Sigmoid colon (tissue), 7 donors: ENCODE data around the gene SIDT2. TPM values are rescaled to one million over a fixed set of nuclear protein-coding genes. Genes with fewer than 3 reads are reported as not detected.

ENCODE experiments used
- DNase-seq: peaks from one replicate; pipeline ENCODE4 v3.0.0-alpha.2; 2019
- H3K27ac ChIP-seq, 4 donors: fragments of 200-600 bp; sonication (generic); one replicate each; pipeline ENCODE4 v1.5.1; 2016 to 2019; ENCODE audit warnings: mild to moderate bottlenecking in 1 of 4
- H3K27me3 ChIP-seq, 3 donors: fragments of 200-600 bp; sonication (generic); one replicate each; pipeline ENCODE4 v1.5.1; 2019; ENCODE audit warnings: mild to moderate bottlenecking in 1 of 3
- H3K36me3 ChIP-seq, 4 donors: fragments of 200-600 bp; sonication (generic); one replicate each; pipeline ENCODE4 v1.5.1; 2016 to 2019
- H3K4me1 ChIP-seq, 4 donors: fragments of 200-600 bp; sonication (generic); one replicate each; pipeline ENCODE4 v1.5.1; 2017 to 2019
- H3K4me3 ChIP-seq, 4 donors: fragments of 200-600 bp; sonication (generic); one replicate each; pipeline ENCODE4 v1.5.1; 2017 to 2019; ENCODE audit warnings: mild to moderate bottlenecking in 2 of 4, moderate library complexity in 1 of 4
- H3K9me3 ChIP-seq, 4 donors: fragments of 200-600 bp in 3 of 4; sonication (generic) in 3 of 4; one replicate each; pipeline versions ENCODE4 v1.5.1 to v1.6.1; 2013 to 2019
- EP300 ChIP-seq, 4 donors: sonication (generic); formaldehyde crosslinking; IDR thresholded peaks; one replicate each; pipeline ENCODE4 v1.6.1; 2017; ENCODE audit warnings: antibody characterized with exemption in 4 of 4
- POLR2A ChIP-seq, 2 donors: fragments of 450-650 bp; IDR thresholded peaks; one replicate each; pipeline ENCODE4 v1.6.1; 2016; ENCODE audit warnings: antibody characterized with exemption in 2 of 2, mild to moderate bottlenecking in 2 of 2, moderate library complexity in 2 of 2
- POLR2AphosphoS5 ChIP-seq, 4 donors: sonication (generic); formaldehyde crosslinking; IDR thresholded peaks; one replicate each; pipeline ENCODE4 v1.6.1; 2017; ENCODE audit warnings: antibody characterized with exemption in 4 of 4
- WGBS, 2 donors: extraction: QIAGEN DNeasy Blood & Tissue Kit; methylation state at CpG; one replicate each; pipeline ENCODE4 v1.1.7; 2013; 5-methylcytosine and 5-hydroxymethylcytosine counted together
- intact Hi-C: fragments of 100-400 bp; cut with DNase I; formaldehyde crosslinking; loops from one replicate; pipeline ENCODE4 v1.15.1; 2023
- polyA plus RNA-seq, 3 donors: library from polyadenylated mRNA; stranded (reverse); fragments of 200-250 nt; gene quantifications; one replicate each; pipeline ENCODE4 v1.2.3, GENCODE V29; 2013
- total RNA-seq, 4 donors: library from RNA; depleted of rRNA; stranded (reverse); fragments of >200 nt; gene quantifications; one replicate each; pipeline ENCODE4 v1.1.0, GENCODE V29; 2016
- TF ChIP-seq, protein P1 (sequence below), 4 experiments: fragments of 450-650 bp in 3 of 4; fragments of 200-600 bp in 1 of 4; IDR thresholded peaks; one replicate each; pipeline ENCODE4 v1.5.1; 2016 to 2019; ENCODE audit warnings: antibody characterized with exemption in 4 of 4, mild to moderate bottlenecking in 3 of 4, moderate library complexity in 2 of 4
- donor health status: healthy with polysubstance abuse.
- donor health status: Bipolar disorder and iron deficiency.
- donor health status: healthy.

SIDT2 gene
- total and polyA plus RNA-seq, 7 donors: 7.6 to 50.7 (median 22.1) TPM

DNA sequence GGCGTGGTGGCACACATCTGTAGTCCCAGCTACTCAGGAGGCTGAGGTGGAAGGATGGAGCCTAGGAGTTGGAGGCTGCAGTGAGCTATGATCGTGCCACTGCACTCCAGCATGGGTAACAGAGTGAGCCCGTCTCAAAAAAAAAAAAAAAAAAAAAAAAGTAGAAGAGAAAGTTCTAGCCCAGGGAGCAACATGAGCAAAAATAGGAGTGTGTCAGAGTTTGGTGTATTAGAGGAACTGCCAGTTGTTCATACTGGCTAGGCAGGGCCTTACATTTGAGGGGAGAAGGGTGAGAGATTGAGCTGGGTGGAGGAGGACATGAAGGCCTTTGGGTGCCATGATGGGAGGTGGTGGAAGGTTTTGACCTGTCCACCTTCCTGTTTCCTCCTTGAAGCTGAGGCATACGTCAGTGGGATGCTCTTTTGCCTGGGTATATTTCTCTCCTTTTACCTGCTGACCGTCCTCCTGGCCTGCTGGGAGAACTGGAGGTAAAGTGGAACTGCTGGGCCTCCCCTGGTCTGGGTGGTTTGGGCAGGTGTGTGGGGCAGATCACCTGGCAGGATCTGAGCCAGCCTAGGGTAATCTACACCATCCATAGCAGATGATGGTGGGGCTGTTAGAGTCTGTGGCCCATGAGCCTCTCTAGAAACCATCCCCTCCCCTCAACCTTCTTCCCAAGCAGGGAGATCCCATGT is 7.3 kb downstream of the SIDT2 start:
- intact Hi-C loops: no loop called here
- Histone ChIP-seq H3K36me3 (peaks cover 43 to 89% (median 46%) of the 10 kb centered on the region in 4 donors), H3K27ac (no peak overlapping the region), H3K4me1 (peaks cover 0 to 16% (median 10%) of the 10 kb centered on the region in 4 donors), H3K4me3 (no peak overlapping the region), H3K9me3 (no peaks in the 10 kb centered on the region), H3K27me3 (no peaks in the 10 kb centered on the region)
- TF ChIP-seq POLR2A (IDR thresholded peaks at IDR 0.05): no peak
- TF ChIP-seq POLR2AphosphoS5 (IDR thresholded peaks at IDR 0.05): no peak
- TF ChIP-seq, protein P1, sequence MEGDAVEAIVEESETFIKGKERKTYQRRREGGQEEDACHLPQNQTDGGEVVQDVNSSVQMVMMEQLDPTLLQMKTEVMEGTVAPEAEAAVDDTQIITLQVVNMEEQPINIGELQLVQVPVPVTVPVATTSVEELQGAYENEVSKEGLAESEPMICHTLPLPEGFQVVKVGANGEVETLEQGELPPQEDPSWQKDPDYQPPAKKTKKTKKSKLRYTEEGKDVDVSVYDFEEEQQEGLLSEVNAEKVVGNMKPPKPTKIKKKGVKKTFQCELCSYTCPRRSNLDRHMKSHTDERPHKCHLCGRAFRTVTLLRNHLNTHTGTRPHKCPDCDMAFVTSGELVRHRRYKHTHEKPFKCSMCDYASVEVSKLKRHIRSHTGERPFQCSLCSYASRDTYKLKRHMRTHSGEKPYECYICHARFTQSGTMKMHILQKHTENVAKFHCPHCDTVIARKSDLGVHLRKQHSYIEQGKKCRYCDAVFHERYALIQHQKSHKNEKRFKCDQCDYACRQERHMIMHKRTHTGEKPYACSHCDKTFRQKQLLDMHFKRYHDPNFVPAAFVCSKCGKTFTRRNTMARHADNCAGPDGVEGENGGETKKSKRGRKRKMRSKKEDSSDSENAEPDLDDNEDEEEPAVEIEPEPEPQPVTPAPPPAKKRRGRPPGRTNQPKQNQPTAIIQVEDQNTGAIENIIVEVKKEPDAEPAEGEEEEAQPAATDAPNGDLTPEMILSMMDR (IDR thresholded peaks at IDR 0.05): no peak
- TF ChIP-seq EP300 (IDR thresholded peaks at IDR 0.05): no peak
- DNase-seq: peak; percentile 37
- 71 to 72% methylated on average over 5 of the region's 5 CpGs for WGBS, 2 donors

DNA sequence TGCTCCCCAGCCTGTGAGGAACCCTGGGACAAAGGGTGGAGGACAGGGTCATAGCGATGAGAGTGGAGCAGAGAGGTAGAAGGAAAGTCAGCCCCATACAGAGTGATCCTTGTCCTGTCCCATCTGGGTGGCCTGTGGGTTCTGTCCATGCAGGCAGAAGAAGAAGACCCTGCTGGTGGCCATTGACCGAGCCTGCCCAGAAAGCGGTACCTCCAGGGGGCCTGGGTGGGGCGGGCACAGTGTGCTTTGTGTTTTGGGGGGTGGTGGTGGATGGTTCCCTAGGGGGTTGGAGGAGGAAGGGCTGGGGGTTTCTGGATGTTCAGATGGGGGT is 7.9 kb downstream of the SIDT2 start:
- H3K27ac ChIP-seq: no peak overlapping the region
- TF ChIP-seq EP300 (IDR thresholded peaks at IDR 0.05): no peak
- TF ChIP-seq, protein P1 (IDR thresholded peaks at IDR 0.05): no peak
- TF ChIP-seq POLR2AphosphoS5 (IDR thresholded peaks at IDR 0.05): no peak
- no peak for TF ChIP-seq POLR2A (IDR thresholded peaks at IDR 0.05)
- H3K36me3 ChIP-seq: peaks cover 43 to 94% (median 47%) of the 10 kb centered on the region in 4 donors
- H3K4me3 ChIP-seq: no peak overlapping the region
- H3K9me3 ChIP-seq: no peaks in the 10 kb centered on the region
- H3K27me3 ChIP-seq: no peaks in the 10 kb centered on the region
- 97 to 99% methylated on average over 4 of the region's 4 CpGs for WGBS, 2 donors
- peak; percentile 49 for DNase-seq
- intact Hi-C loops: no loop called here
- peaks cover 0 to 10% (median 4%) of the 10 kb centered on the region in 4 donors for H3K4me1 ChIP-seq

DNA sequence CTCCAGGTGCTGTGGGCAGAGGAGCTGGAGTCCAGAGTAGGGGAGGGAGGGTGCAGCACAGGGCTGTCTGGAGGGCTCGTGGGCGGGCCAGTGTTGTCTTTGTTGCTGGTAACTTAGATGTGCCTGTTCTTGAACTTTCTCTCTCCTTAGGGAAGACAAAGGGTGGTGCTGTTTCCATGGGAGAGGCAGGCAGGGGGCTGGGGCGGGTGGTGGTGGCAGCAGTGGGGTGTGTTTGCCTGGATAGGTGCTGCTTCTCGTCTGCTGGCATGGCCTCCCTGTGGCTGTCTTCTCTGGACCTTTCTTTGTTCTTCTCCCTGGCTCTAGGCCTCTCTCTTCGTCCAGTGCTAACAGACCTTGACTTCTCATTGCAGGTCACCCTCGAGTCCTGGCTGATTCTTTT is 8.5 kb downstream of the SIDT2 start:
- Histone ChIP-seq H3K4me1 (peaks cover 0 to 4% (median 0%) of the 10 kb centered on the region in 4 donors), H3K27me3 (no peaks in the 10 kb centered on the region), H3K36me3 (peaks cover 47 to 94% (median 50%) of the 10 kb centered on the region in 4 donors), H3K4me3 (no peak overlapping the region), H3K9me3 (no peaks in the 10 kb centered on the region), H3K27ac (no peak overlapping the region)
- peak; percentile 42 for DNase-seq
- intact Hi-C loops: no loop called here
- TF ChIP-seq POLR2A (IDR thresholded peaks at IDR 0.05) (no peak), EP300 (IDR thresholded peaks at IDR 0.05) (no peak), POLR2AphosphoS5 (IDR thresholded peaks at IDR 0.05) (no peak)
- TF ChIP-seq, protein P1 (IDR thresholded peaks at IDR 0.05): no peak
- 49 to 74% methylated on average over 6 of the region's 6 CpGs for WGBS, 2 donors

DNA sequence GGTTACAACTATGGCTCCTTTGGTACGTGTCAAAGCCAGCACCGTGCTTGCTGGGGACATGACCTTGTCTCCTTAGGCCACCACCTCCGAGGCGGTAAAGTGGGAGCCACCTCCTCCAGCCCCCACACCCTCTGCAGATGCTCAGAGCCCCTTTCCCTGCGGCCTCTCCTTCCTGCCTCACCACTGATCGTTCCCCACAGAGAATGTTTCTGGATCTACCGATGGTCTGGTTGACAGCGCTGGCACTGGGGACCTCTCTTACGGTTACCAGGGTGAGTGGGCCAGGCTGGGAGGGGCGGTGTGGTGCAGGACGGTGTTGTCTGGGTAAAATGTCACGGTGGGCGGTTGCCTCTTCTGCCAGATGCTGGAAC is 8.9 kb downstream of the SIDT2 start:
- Histone ChIP-seq H3K4me1 (peaks cover 0 to under 1% (median 0%) of the 10 kb centered on the region in 4 donors), H3K9me3 (no peaks in the 10 kb centered on the region), H3K4me3 (no peak overlapping the region), H3K27me3 (no peaks in the 10 kb centered on the region), H3K36me3 (peaks cover 47 to 94% (median 51%) of the 10 kb centered on the region in 4 donors), H3K27ac (no peak overlapping the region)
- WGBS, 2 donors: 90 to 92% methylated on average over 13 of the region's 13 CpGs
- TF ChIP-seq, protein P1 (IDR thresholded peaks at IDR 0.05): no peak
- no peak for TF ChIP-seq EP300 (IDR thresholded peaks at IDR 0.05)
- intact Hi-C loops: no loop called here
- peak; percentile 53 for DNase-seq
